K562 treated with DMSO at 1 percent for 24 hours (cell line): ENCODE measurements around the gene LRRC71. TPM values are rescaled to one million over a fixed set of nuclear protein-coding genes. Genes with fewer than 3 reads are reported as not detected.

Source experiments
- total RNA-seq: library from RNA; unstranded; fragments of 300-600 nt; gene quantifications from 2 replicates; pipeline ENCODE4 v1.2.3, GENCODE V29; 2022; ENCODE audit warnings: low read depth; ENCODE audit not compliant: insufficient read depth

Gene LRRC71
- total RNA-seq = 0.32 and 0.36 TPM in 2 replicates

DNA sequence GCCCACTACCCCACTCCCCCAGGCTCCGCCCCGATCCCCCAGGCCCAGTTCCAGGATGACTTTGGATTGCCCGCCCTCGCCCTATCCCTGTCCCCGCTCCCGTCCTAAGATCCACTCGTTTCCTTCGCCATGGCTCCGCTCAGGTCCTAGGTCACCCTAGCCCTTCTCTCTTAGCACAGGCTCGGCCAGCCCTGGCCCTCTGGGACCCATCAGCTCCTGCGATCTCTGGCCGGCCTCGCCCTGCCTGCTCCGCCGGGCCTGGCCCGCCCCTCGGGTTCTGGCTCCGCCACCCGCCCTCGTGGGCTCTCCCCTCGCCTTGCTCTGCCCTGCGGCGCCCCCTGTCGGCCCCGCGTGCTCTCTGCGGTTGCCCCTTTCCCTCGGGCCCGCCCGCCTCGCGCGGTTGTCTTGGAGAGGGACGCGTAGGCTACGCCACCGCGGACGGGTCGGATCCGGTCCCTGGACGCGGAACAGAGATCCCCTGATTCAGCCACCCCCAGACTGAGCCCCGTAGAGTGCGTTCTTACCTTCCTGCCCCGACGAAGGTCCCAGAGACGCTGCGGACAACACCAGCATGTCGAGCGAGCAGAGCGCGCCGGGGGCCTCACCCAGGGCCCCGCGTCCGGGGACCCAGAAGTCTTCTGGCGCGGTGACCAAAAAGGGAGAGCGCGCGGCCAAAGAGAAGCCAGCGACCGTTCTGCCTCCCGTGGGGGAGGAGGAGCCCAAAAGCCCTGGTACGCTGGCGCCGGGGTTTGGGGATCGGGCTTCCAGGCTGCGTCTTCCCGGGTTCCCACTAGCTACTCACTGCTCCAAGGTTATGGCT, at the start of gene LRRC71:
Gene LRRC71, plus strand, starts transcription at position 400 of the 820 bp plus-strand sequence. Its CDS starts 172 bp downstream, at position 572.

DNA sequence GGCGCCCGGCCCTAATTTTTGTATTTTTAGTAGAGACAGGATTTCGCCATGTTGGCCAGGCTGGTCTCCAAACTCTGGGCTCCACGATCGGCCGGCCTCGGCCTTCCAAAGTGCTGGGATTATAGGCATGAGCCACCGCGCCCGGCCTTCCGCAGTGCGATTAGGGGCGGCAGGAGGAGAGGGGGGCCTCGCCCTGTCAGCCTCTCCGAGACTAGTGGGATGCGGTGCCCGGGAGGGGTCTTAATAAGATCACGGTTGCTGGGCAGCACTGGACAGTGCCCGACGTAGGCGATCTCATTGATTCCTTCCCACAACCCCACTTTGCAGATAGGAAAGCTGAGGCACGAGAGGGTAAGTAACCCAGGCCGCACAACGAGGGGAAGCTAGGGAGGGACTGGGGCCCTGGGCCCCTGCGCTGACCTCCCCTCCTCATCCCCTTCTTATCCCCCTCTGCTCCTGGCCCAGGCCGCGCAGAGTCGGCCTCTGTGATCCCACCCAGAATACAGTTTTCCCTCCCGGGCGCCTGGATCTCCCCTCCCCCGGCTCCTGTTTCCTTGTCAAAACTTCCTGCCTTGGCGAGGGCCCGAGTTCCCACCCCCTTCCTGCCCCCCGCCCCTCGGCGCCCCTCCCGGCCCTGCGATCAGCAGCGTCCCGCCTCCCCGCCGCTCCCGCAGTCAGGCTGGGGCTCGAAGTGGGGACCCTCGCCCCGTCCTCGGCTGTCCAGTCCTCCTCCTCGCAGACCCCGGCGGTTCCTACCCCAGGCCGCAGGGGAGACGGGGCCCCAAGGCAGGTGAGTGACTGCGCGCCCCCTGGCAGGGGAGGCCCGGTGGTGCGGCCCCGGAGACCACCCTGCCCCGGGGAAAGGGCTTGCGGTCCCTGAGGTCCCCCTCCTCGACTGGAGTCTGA, 27.1 kb upstream of the LRRC71 start, which contains the start of gene PEAR1:
Gene PEAR1, plus strand, starts transcription at position 671 of the 906 bp plus-strand sequence. CDS start 10,209 bp downstream, outside the sequence.

Other genes with a start within 250 kb of the LRRC71 start
- gene NES, start 243.2 kb upstream of the LRRC71 start, total RNA-seq = 6.8 and 7.7 TPM in 2 replicates
- 2.5 and 4.2 TPM in 2 replicates for gene CRABP2, start 215.0 kb upstream of the LRRC71 start, total RNA-seq
- gene METTL25B, start 192.2 kb upstream of the LRRC71 start, total RNA-seq = 72.0 and 76.3 TPM in 2 replicates
- gene ISG20L2, start 191.9 kb upstream of the LRRC71 start, total RNA-seq = 35.3 and 37.3 TPM in 2 replicates
- 21.1 and 32.9 TPM in 2 replicates for gene MRPL24, start 179.5 kb upstream of the LRRC71 start, total RNA-seq
- 155 and 157 TPM in 2 replicates for gene HDGF, start 169.0 kb upstream of the LRRC71 start, total RNA-seq
- 92.3 and 97.2 TPM in 2 replicates for gene PRCC, start 153.1 kb upstream of the LRRC71 start, total RNA-seq
- gene SH2D2A, start 103.8 kb upstream of the LRRC71 start, total RNA-seq = 13.8 and 17.6 TPM in 2 replicates
- 0.45 and 0.51 TPM in 2 replicates for gene INSRR, start 61.5 kb upstream of the LRRC71 start, total RNA-seq
- 18.2 and 25.6 TPM in 2 replicates for gene NTRK1, start 59.8 kb upstream of the LRRC71 start, total RNA-seq
- 4.9 and 5.1 TPM in 2 replicates for gene PEAR1, start 26.9 kb upstream of the LRRC71 start, total RNA-seq
- gene ARHGEF11, start 125.1 kb downstream of the LRRC71 start, total RNA-seq = 19.1 and 19.2 TPM in 2 replicates
- not detected in 2 replicates for gene ETV3L, start 179.2 kb downstream of the LRRC71 start, total RNA-seq
- gene ETV3, start 217.8 kb downstream of the LRRC71 start, total RNA-seq = 9.0 and 10.7 TPM in 2 replicates